Breast epithelium (tissue), 3 donors: ENCODE measurements around the gene TRIM74.
"Not testable (repeated sequence)": the region's sequence is repeated elsewhere in the genome, so short reads cannot be mapped to it uniquely, and the experiment has no call there.

Source experiments
- CTCF ChIP-seq, 3 donors: fragments of 450-650 bp; IDR thresholded peaks; one replicate each; pipeline ENCODE4 v1.5.1; 2016 to 2017; ENCODE audit warnings: antibody characterized with exemption in 3 of 3, mild to moderate bottlenecking in 3 of 3, moderate library complexity in 3 of 3
- POLR2AphosphoS5 ChIP-seq, 3 donors: sonication (generic); formaldehyde crosslinking; IDR thresholded peaks; one replicate each; pipeline ENCODE4 v1.6.1; 2017; ENCODE audit warnings: antibody characterized with exemption in 3 of 3

DNA sequence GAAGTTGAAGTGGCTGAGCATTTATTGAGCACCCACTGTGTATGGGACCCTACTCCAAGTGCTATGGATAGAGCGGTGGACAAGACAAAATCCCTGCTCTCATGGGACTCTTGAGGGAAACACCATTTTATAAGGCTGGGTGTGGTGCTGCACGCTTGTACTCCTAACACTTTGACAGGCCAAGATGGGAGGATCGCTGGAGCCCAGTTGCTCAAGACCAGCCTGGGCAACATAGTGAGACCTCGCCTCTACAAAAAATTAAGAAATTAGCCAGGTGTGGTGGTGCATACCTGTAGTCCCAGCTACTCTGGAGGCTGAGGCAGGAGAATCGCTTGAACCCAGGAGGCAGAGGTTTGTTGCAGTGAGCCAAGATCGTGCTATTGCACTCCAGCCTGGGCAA, 41.5 kb downstream of the TRIM74 start:
- not testable (repeated sequence) for TF ChIP-seq CTCF, POLR2AphosphoS5 (IDR thresholded peaks at IDR 0.05)
